BE2C (cell line): ENCODE results near the gene CD248.
"Not testable (repeated sequence)": the region's sequence is repeated elsewhere in the genome, so short reads cannot be mapped to it uniquely, and the experiment has no call there.

Experiments
- DNase-seq: peaks from one replicate; pipeline ENCODE4 v3.0.0-alpha.2; 2020
- H3K27me3 ChIP-seq: fragments of 250-450 bp; sonication (Bioruptor Pico); 2 replicates; pipeline ENCODE4 v1.5.1; 2020; ENCODE audit warnings: mild to moderate bottlenecking
- H3K36me3 ChIP-seq: fragments of 250-450 bp; sonication (Bioruptor Pico); 2 replicates; pipeline ENCODE4 v1.5.1; 2020; ENCODE audit warnings: mild to moderate bottlenecking
- H3K4me1 ChIP-seq: fragments of 250-450 bp; sonication (Bioruptor Pico); 2 replicates; pipeline ENCODE4 v1.5.1; 2020
- H3K4me3 ChIP-seq: 2 replicates; pipeline ENCODE4 v1.5.1; 2011; ENCODE audit warnings: low read depth, low read length
- H3K9me3 ChIP-seq: fragments of 250-450 bp; sonication (Bioruptor Pico); 2 replicates; pipeline ENCODE4 v1.5.1; 2020
- TF ChIP-seq, protein P1 (sequence below): IDR thresholded peaks from 2 replicates; pipeline ENCODE4 v1.5.1; 2012; ENCODE audit warnings: mild to moderate bottlenecking, low read depth, low read length

The CD248 gene

GRCh38 chr11:66278363-66279091, 38.3 kb downstream of the CD248 start:
- Histone ChIP-seq H3K4me1 (peaks cover 29% of the 10 kb centered on the region), H3K36me3 (peaks cover 29% of the 10 kb centered on the region), H3K9me3 (no peaks in the 10 kb centered on the region), H3K27me3 (no peaks in the 10 kb centered on the region), H3K4me3 (peak overlapping the region; percentile 45)
- DNase-seq: no peak
- TF ChIP-seq, protein P1, sequence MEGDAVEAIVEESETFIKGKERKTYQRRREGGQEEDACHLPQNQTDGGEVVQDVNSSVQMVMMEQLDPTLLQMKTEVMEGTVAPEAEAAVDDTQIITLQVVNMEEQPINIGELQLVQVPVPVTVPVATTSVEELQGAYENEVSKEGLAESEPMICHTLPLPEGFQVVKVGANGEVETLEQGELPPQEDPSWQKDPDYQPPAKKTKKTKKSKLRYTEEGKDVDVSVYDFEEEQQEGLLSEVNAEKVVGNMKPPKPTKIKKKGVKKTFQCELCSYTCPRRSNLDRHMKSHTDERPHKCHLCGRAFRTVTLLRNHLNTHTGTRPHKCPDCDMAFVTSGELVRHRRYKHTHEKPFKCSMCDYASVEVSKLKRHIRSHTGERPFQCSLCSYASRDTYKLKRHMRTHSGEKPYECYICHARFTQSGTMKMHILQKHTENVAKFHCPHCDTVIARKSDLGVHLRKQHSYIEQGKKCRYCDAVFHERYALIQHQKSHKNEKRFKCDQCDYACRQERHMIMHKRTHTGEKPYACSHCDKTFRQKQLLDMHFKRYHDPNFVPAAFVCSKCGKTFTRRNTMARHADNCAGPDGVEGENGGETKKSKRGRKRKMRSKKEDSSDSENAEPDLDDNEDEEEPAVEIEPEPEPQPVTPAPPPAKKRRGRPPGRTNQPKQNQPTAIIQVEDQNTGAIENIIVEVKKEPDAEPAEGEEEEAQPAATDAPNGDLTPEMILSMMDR: no peak

DNA sequence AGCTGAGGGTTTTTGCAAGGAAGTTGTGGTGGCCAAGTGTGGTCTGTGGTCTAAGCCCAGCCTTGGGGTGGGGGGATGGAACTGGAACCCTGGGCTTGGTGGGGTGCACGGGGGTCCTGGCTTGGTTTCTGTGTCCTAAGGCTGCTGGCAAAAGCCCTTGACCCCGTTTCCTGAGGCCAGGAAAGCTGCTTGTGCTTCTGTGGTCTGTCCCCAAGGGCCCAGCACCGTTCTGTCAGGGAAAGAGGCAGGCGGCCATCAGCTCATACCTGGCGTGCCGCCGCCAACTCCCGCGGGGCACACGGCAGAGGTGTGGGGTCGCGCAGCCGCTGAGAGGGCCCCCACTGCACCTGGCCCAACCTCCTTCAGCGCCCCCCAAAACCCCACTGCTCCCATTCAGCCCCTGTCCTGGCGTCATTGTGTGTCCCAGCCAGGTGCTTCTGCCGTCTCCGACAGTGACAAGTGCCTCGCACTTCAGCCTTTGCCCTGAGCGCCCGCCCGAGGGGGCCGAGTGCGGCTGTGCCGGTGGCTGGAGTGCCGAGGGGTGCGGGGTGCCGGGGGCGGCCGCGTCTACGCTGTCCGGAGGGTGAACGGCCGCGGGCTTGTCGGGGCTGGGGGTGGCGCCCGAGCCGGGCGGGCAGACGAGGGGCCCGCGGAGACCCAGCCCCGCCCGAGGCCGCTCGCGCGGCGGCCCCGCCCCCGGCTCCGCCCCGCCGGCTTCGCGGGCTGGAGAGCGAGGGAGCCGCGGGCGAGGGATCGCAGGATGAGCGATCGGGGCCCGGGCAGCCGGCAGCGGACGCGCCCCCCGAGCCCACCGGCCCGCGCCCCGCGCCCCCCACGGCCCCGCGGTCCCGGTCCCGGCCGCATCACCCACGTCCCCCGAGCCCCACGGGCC, 39.1 kb downstream of the CD248 start, which contains the start of gene CNIH2:
TSS of gene CNIH2 (plus strand) at position 705 of the 892 bp plus-strand sequence. CDS start 282 bp downstream, outside the sequence.
- no peaks in the 10 kb centered on the region for H3K27me3 ChIP-seq
- DNase-seq: peak; percentile 69

DNA sequence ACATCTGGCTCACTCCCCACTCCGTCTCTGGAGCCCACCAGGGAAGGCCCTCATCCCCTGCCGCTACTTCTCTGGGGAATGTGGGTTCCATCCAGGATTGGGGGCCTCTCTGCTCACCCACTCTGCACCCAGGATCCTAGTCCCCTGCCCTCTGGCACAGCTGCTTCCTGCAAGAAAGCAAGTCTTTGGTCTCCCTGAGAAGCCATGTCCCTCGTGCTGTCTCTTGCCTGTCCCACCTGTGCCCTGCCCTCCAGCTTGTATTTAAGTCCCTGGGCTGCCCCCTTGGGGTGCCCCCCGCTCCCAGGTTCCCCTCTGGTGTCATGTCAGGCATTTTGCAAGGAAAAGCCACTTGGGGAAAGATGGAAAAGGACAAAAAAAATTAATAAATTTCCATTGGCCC, 39.8 kb downstream of the CD248 start:
- not testable (repeated sequence) for H3K9me3 ChIP-seq, H3K4me3 ChIP-seq, DNase-seq, H3K27me3 ChIP-seq
- Histone ChIP-seq H3K4me1 (peaks cover 21% of the 10 kb centered on the region), H3K36me3 (peaks cover 35% of the 10 kb centered on the region)

More for the DNA sequence above, 39.1 kb downstream of the CD248 start, which contains the start of gene CNIH2:
- Histone ChIP-seq H3K9me3 (no peaks in the 10 kb centered on the region), H3K4me3 (peak within 1 kb of the TSS; percentile 45), H3K4me1 (peaks cover 24% of the 10 kb centered on the region), H3K36me3 (peaks cover 29% of the 10 kb centered on the region)
- TF ChIP-seq, protein P1: no peak

DNA sequence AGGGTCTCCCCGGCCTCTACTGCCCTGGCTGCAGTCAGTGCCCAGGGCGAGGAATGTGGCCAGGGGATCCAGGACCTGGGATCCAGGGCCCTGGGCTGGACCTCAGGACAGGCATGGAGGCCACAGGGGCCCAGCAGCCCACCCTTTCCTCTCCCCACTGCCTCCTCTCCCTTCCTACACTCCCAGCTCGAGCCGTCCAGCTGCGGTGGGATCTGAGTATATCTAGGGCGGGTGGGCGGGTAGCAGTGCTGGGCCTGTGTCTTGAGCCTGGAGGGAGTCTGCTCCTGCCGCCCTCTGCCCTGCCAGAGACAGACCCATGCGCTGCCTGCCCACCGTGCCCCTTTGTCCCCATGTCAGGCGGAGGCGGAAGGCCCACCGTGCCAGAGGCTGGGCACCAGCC, 40.2 kb downstream of the CD248 start:
- not testable (repeated sequence) for H3K9me3 ChIP-seq, H3K27me3 ChIP-seq, H3K4me3 ChIP-seq, DNase-seq
- peaks cover 39% of the 10 kb centered on the region for H3K36me3 ChIP-seq
- H3K4me1 ChIP-seq: peaks cover 17% of the 10 kb centered on the region

DNA sequence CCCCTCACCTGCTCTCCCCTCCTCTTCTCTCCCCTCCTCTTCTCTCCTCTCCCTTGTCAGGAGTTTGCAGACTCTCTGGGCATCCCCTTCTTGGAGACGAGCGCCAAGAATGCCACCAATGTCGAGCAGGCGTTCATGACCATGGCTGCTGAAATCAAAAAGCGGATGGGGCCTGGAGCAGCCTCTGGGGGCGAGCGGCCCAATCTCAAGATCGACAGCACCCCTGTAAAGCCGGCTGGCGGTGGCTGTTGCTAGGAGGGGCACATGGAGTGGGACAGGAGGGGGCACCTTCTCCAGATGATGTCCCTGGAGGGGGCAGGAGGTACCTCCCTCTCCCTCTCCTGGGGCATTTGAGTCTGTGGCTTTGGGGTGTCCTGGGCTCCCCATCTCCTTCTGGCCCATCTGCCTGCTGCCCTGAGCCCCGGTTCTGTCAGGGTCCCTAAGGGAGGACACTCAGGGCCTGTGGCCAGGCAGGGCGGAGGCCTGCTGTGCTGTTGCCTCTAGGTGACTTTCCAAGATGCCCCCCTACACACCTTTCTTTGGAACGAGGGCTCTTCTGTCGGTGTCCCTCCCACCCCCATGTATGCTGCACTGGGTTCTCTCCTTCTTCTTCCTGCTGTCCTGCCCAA, 40.7 kb downstream of the CD248 start:
- DNase-seq: no peak
- Histone ChIP-seq H3K4me3 (no peak overlapping the region), H3K36me3 (peaks cover 39% of the 10 kb centered on the region), H3K4me1 (peaks cover 16% of the 10 kb centered on the region), H3K9me3 (no peaks in the 10 kb centered on the region), H3K27me3 (no peaks in the 10 kb centered on the region)
- TF ChIP-seq, protein P1: no peak

DNA sequence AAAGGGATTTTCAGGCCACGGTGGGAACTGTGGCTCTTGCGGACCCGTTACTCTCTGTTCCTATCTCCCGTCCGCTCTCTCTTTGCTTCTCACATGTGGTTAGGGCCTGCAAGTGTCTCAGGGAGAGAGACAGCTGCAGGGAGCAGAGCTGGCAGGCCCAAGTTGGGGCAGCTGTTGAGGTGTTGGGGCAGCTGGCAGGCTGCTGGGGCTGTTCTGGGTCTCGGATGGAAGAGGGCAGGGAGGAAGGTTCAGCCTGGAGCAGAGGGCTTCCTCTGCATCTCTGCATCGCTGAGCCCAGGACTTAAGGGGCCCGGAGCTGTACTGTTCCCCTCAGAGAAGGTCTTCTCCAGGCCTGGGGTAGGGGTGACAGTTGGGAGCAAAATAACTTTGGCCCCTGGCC, 41.4 kb downstream of the CD248 start:
- Histone ChIP-seq H3K4me1 (peaks cover 9% of the 10 kb centered on the region), H3K4me3 (no peak overlapping the region), H3K9me3 (no peaks in the 10 kb centered on the region), H3K27me3 (no peaks in the 10 kb centered on the region), H3K36me3 (peaks cover 44% of the 10 kb centered on the region)
- no peak for DNase-seq
- TF ChIP-seq, protein P1: no peak
